HepG2 (cell line): ENCODE measurements around the gene TNFRSF13B. TPM values are rescaled to one million over a fixed set of nuclear protein-coding genes. Genes with fewer than 3 reads are reported as not detected.
"Not testable (repeated sequence)": the region's sequence is repeated elsewhere in the genome, so short reads cannot be mapped to it uniquely, and the experiment has no call there.

Experiments used
- ATAC-seq: fragments of 200-7000 bp; cut with Tn5 transposase; 3 replicates; pipeline ENCODE4 v1.9.1; 2020; ENCODE audit warnings: mild to moderate bottlenecking, moderate library complexity
- BruUV-seq: library from RNA; stranded (reverse); fragments of 400-500 nt; replicated peaks from 2 replicates; lab custom pipeline; 2021; lab: Mats Ljungman, UMichigan
- CTCF ChIA-PET: fragments of 300-600 bp; formaldehyde crosslinking; extraction: SDS; loops from one replicate; lab custom pipeline; 2021; ENCODE audit warnings: low total read pairs, inconsistent platforms, low intra/inter-chr PET ratio; lab: Yijun Ruan, JAX
- POLR2A ChIA-PET: fragments of 350-600 bp; sonication (Branson Sonifier 250); formaldehyde crosslinking; loops from one replicate; lab custom pipeline; 2020; ENCODE audit warnings: antibody characterized with exemption, inconsistent platforms; lab: Yijun Ruan, JAX
- DNase-seq: peaks from one replicate; pipeline ENCODE4 v3.0.0-alpha.2; 2015; ENCODE audit warnings: low spot score
- FAIRE-seq: peaks from 3 replicates; lab custom pipeline; 2011; peaks lifted over from hg19 to GRCh38; lab: Jason Lieb, UNC
- H2AFZ ChIP-seq: one replicate; pipeline ENCODE4 v1.6.1; 2011; ENCODE audit warnings: low read length, inconsistent platforms
- H3K27ac ChIP-seq: fragments of 300-600 bp; 3 replicates; pipeline ENCODE4 v1.8.0; 2011; ENCODE audit warnings: mixed run types, mild to moderate bottlenecking, mixed read lengths, low read length, inconsistent platforms; ENCODE audit not compliant: insufficient read depth; ENCODE audit errors: extremely low read length
- H3K27me3 ChIP-seq, 2 experiments: fragments of 200-600 bp in 1 of 2; 2 replicates in 1 of 2; 3 replicates in 1 of 2; pipeline versions ENCODE4 v1.6.0 to v1.8.0; 2011; ENCODE audit warnings: low read length in 2 of 2, mild to moderate bottlenecking in 2 of 2, moderate library complexity in 2 of 2, inconsistent platforms in 1 of 2; ENCODE audit not compliant: insufficient read depth in 2 of 2, control insufficient read depth in 1 of 2
- H3K36me3 ChIP-seq, 2 experiments: fragments of 200-600 bp in 1 of 2; replicated peaks in 1 of 2; 2 replicates in 1 of 2; 3 replicates in 1 of 2; pipeline versions ENCODE4 v1.5.1 to v1.8.0; 2011; ENCODE audit warnings: low read length in 2 of 2, inconsistent platforms in 1 of 2; ENCODE audit not compliant: insufficient read depth in 2 of 2, control insufficient read depth in 1 of 2
- H3K4me1 ChIP-seq: 2 replicates; pipeline ENCODE4 v1.5.1; 2012; ENCODE audit warnings: low read length, inconsistent platforms; ENCODE audit not compliant: insufficient read depth
- H3K4me2 ChIP-seq: 2 replicates; pipeline ENCODE4 v1.6.0; 2011; ENCODE audit warnings: low read depth, low read length, inconsistent platforms
- H3K4me3 ChIP-seq, 3 experiments: fragments of 200-600 bp in 1 of 3; sonication (generic), shearing (Covaris generic) in 1 of 3; replicated peaks in 1 of 3; 2 replicates each; pipeline ENCODE4 v1.5.1; 2011 to 2016; ENCODE audit warnings: low read length in 3 of 3, inconsistent platforms in 2 of 3, low read depth in 2 of 3, mild to moderate bottlenecking in 2 of 3, control low read depth in 1 of 3, mixed read lengths in 1 of 3; ENCODE audit not compliant: insufficient read depth in 1 of 3
- H3K79me2 ChIP-seq: one replicate; pipeline ENCODE4 v1.6.1; 2011; ENCODE audit warnings: low read length, inconsistent platforms; ENCODE audit not compliant: insufficient read depth
- H3K9ac ChIP-seq: 2 replicates; pipeline ENCODE4 v1.6.0; 2011; ENCODE audit warnings: mild to moderate bottlenecking, low read depth, low read length, inconsistent platforms; ENCODE audit not compliant: insufficient read depth
- H3K9me3 ChIP-seq: 2 replicates; pipeline ENCODE4 v1.5.1; 2012; ENCODE audit warnings: mild to moderate bottlenecking, low read length
- H4K20me1 ChIP-seq: 2 replicates; pipeline ENCODE4 v1.6.0; 2011; ENCODE audit warnings: inconsistent platforms, mild to moderate bottlenecking, low read length, moderate library complexity; ENCODE audit not compliant: insufficient read depth
- HNRNPL ChIP-seq: fragments of 200-400 bp; formaldehyde crosslinking; IDR thresholded peaks from 2 replicates; pipeline ENCODE4 v1.6.1; 2017; ENCODE audit warnings: mild to moderate bottlenecking, low read depth, low read length
- ZNF616 ChIP-seq: sonication (generic); formaldehyde crosslinking; IDR thresholded peaks from 2 replicates; pipeline ENCODE4 v1.5.0; 2020; ENCODE audit warnings: low read depth, mild to moderate bottlenecking, missing genetic modification reagents
- ZNF746 ChIP-seq: sonication (generic); formaldehyde crosslinking; IDR thresholded peaks from 2 replicates; pipeline ENCODE4 v1.8.0; 2022; ENCODE audit warnings: mild to moderate bottlenecking, missing genetic modification reagents
- WGBS: methylation state at CpG from one replicate; pipeline ENCODE4 v1.1.6; 2017; ENCODE audit warnings: low lambda C conversion rate; 5-methylcytosine and 5-hydroxymethylcytosine counted together
- in situ Hi-C: cut with HindIII; loops from 2 replicates; pipeline ENCODE4 v1.10.0; 2017; ENCODE audit warnings: low pct_unique_long_range_greater_than_20kb; ENCODE audit not compliant: extremely low pct_ligation_motif_present
- intact Hi-C: fragments of 100-400 bp; cut with micrococcal nuclease; formaldehyde crosslinking; loops from one replicate; pipeline ENCODE4 v1.10.0; 2022; ENCODE audit not compliant: unreplicated experiment
- polyA plus RNA-seq, 8 experiments: library from polyadenylated mRNA; depleted of rRNA in 3 of 8; stranded (reverse) in 7 of 8; unstranded in 1 of 8; fragments of >200 nt; fragmentation: Illumina TruSeq in 4 of 8; extraction: Trizol in 4 of 8; gene quantifications; 2 replicates each; pipeline versions ENCODE4 v1.2.1 to v1.2.3, GENCODE V29; 2011 to 2016; ENCODE audit warnings: low read depth in 4 of 8, missing spikeins in 1 of 8, mixed read lengths in 1 of 8; ENCODE audit not compliant: insufficient read depth in 1 of 8
- total RNA-seq, 5 experiments: library from RNA; depleted of rRNA; stranded (reverse); fragments of >200 nt; fragmentation: Illumina TruSeq; extraction: Trizol; gene quantifications; 2 replicates each; pipeline ENCODE4 v1.2.3, GENCODE V29; 2016; ENCODE audit warnings: low read depth in 1 of 5

The TNFRSF13B gene
- total and polyA plus RNA-seq, 2 of the 13 experiments (the other 11 are each of a cell fraction or from before 2014, with no cell fraction given): not detected

DNA sequence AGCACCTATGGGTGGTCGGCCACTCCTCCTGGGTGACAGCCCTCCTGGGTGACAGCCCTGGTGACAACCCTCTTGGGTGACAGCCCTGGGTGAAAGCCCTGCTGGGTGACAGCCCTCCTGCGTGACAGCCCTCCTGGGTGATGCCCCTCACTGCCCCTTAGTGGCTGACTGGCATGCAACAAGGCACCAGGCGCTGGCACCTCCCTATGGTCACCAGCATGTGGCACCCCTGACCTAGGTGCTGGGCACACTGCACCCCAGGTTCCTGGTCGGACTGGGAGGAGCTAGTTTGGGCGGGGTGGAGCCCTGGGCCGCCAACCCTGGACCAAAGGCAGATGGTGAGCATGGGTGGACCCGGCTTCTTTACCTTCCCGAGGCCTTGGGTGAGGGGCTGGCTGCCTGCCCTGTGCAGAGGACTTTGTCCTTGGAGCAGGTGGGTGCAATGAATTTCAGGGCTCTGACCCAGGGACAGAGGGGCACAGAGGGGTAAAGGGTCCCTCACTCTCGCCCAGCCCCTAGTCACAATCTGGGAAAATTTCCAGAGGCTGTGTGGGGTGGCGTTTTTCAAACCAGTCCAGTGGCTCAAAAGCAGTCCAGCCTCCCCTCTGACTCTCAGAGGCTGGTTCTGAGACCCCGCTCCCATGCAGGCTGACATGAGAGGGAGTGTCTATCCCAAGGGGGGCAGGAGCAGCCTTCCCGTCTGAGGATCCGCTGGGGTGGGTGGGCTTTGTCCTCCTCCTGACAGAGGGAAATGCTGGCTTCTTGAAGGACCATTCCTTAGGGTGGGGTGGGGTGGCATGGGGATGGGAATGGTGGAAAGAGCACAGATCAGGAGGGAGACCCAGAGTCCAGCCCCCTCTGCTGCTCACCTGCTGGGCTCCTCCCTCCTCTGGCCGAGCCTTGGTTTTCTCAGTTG, 25.9 kb upstream of the TNFRSF13B start:
- ATAC-seq (no peak), DNase-seq (no peak), FAIRE-seq (no peak)
- Histone ChIP-seq H3K4me3 (no peak overlapping the region), H3K4me2 (no peak overlapping the region), H3K79me2 (no peaks in the 10 kb centered on the region), H4K20me1 (no peaks in the 10 kb centered on the region), H3K36me3 (no peaks in the 10 kb centered on the region), H3K9me3 (no peaks in the 10 kb centered on the region), H3K27ac (no peak overlapping the region), H3K9ac (no peak overlapping the region), H3K27me3 (peaks cover 0 to 7% of the 10 kb centered on the region in 2 experiments; a peak in 2 of 5 replicates), H3K4me1 (peaks cover 14% of the 10 kb centered on the region), H2AFZ (no peak overlapping the region)
- in situ Hi-C loops: no loop called here
- intact Hi-C loops: no loop called here
- POLR2A ChIA-PET: no interaction called here
- CTCF ChIA-PET: no interaction called here
- BruUV-seq: no TSS peak
- TF ChIP-seq HNRNPL: peak; percentile 77; the same call in 1 of the 2 replicates
- no peak for TF ChIP-seq ZNF746
- peak; percentile 96; the same call in 1 of the 2 replicates for TF ChIP-seq ZNF616 (CRISPR knock-in tag)
- WGBS: 29% methylated on average over 6 of the region's 14 CpGs

DNA sequence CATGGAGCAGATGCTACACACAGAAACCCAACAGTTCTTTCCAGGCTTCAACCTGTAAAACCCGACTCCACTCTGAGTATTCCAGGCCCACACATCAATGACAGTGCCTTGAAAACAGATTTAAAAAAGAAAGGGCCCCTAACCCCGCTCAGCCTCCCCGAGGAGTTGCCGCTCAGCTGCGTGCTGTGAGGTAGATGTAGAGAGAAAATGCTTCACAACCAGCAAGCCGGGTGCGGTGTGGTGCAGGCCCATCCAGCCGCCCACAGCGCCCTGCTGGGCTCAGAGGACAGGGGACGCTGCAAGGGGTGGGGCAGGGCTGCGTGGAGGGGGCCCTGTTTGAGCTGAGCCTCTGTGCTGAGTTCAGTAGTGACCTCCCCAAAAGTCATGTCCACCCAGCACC, 24.8 kb upstream of the TNFRSF13B start:
- H3K9me3 ChIP-seq, FAIRE-seq, POLR2A ChIA-PET, H3K36me3 ChIP-seq, DNase-seq, CTCF ChIA-PET, H3K4me3 ChIP-seq, H3K4me1 ChIP-seq, H3K4me2 ChIP-seq, ATAC-seq, H4K20me1 ChIP-seq, H3K9ac ChIP-seq, in situ Hi-C loops, H2AFZ ChIP-seq, BruUV-seq, intact Hi-C loops, H3K27ac ChIP-seq, H3K27me3 ChIP-seq, H3K79me2 ChIP-seq: not testable (repeated sequence)
- WGBS: 63% methylated on average over 11 of the region's 11 CpGs
